GM12878 (cell line): ENCODE data around the gene KIF15. TPM values are rescaled to one million over a fixed set of nuclear protein-coding genes. Genes with fewer than 3 reads are reported as not detected.
"Not testable (repeated sequence)": the region's sequence is repeated elsewhere in the genome, so short reads cannot be mapped to it uniquely, and the experiment has no call there.

ENCODE experiments used
- ATAC-seq: fragments of 200-7000 bp; cut with Tn5 transposase; 3 replicates; pipeline ENCODE4 v1.9.1; 2020; ENCODE audit warnings: mild to moderate bottlenecking, moderate library complexity
- BruUV-seq: library from RNA; stranded (reverse); fragments of 400-500 nt; replicated peaks from 2 replicates; lab custom pipeline; 2021; lab: Mats Ljungman, UMichigan
- CTCF ChIA-PET: fragments of 300-600 bp; sonication (Branson Sonifier 250); formaldehyde crosslinking; extraction: SDS; loops from one replicate; lab custom pipeline; 2021; ENCODE audit warnings: inconsistent platforms; lab: Yijun Ruan, JAX
- POLR2A ChIA-PET: fragments of 350-600 bp; formaldehyde crosslinking; extraction: SDS; loops from one replicate; lab custom pipeline; 2021; ENCODE audit warnings: inconsistent platforms; lab: Charles Lee
- RAD21 ChIA-PET: fragments of 300-600 bp; sonication (Branson Sonifier 250); formaldehyde crosslinking; loops from one replicate; lab custom pipeline; 2023; ENCODE audit warnings: antibody characterized with exemption; ENCODE audit not compliant: unreplicated experiment; lab: Charles Lee
- SMC1A ChIA-PET: fragments of 300-600 bp; sonication (Branson Sonifier 250); formaldehyde crosslinking; loops from one replicate; lab custom pipeline; 2023; ENCODE audit not compliant: unreplicated experiment, uncharacterized antibody; lab: Charles Lee
- DNase-seq: peaks from one replicate; pipeline ENCODE4 v3.0.0-alpha.2; 2011; ENCODE audit warnings: low read depth, low spot score
- FAIRE-seq: peaks from 3 replicates; lab custom pipeline; 2011; peaks lifted over from hg19 to GRCh38; lab: Jason Lieb, UNC
- H2AFZ ChIP-seq: 2 replicates; pipeline ENCODE4 v1.6.0; 2011; ENCODE audit warnings: low read depth, low read length, control low read depth; ENCODE audit not compliant: control insufficient read depth
- H3K27ac ChIP-seq: 2 replicates; pipeline ENCODE4 v1.5.1; 2011; ENCODE audit warnings: control low read depth; ENCODE audit not compliant: control insufficient read depth, insufficient read depth
- H3K27me3 ChIP-seq, 2 experiments: replicated peaks in 1 of 2; 2 replicates each; pipeline versions ENCODE4 v1.6.0 to v1.6.1; 2011; ENCODE audit warnings: low read length in 1 of 2; ENCODE audit not compliant: control insufficient read depth in 2 of 2, insufficient read depth in 2 of 2
- H3K36me3 ChIP-seq, 2 experiments: 2 replicates each; pipeline ENCODE4 v1.5.1; 2011; ENCODE audit warnings: low read length in 1 of 2; ENCODE audit not compliant: control insufficient read depth in 2 of 2, insufficient read depth in 2 of 2
- H3K4me1 ChIP-seq: 2 replicates; pipeline ENCODE4 v1.6.1; 2011; ENCODE audit warnings: mild to moderate bottlenecking, low read length, moderate library complexity, mixed read lengths; ENCODE audit not compliant: control insufficient read depth, insufficient read depth
- H3K4me2 ChIP-seq: 2 replicates; pipeline ENCODE4 v1.6.0; 2011; ENCODE audit warnings: control low read depth; ENCODE audit not compliant: control insufficient read depth, insufficient read depth
- H3K4me3 ChIP-seq: fragments of 200-600 bp; sonication (generic); 2 replicates; pipeline ENCODE4 v1.5.1; 2016
- H3K79me2 ChIP-seq: 2 replicates; pipeline ENCODE4 v1.6.0; 2011; ENCODE audit warnings: low read length; ENCODE audit not compliant: control insufficient read depth, insufficient read depth
- H3K9ac ChIP-seq: 2 replicates; pipeline ENCODE4 v1.8.0; 2011; ENCODE audit warnings: low read length, control low read depth, mixed read lengths; ENCODE audit not compliant: control insufficient read depth, insufficient read depth
- H3K9me3 ChIP-seq: replicated peaks from 3 replicates; pipeline ENCODE4 v1.5.1; 2011; ENCODE audit warnings: mild to moderate bottlenecking, low read length; ENCODE audit not compliant: control insufficient read depth, insufficient read depth
- H4K20me1 ChIP-seq: 2 replicates; pipeline ENCODE4 v1.6.0; 2011; ENCODE audit not compliant: control insufficient read depth, insufficient read depth
- BHLHE40 ChIP-seq, 2 experiments: fragments of 450-650 bp in 1 of 2; IDR thresholded peaks; 2 replicates each; pipeline ENCODE4 v1.6.1; 2011 to 2017; ENCODE audit warnings: low read depth in 2 of 2, borderline replicate concordance in 1 of 2, improper control_type of control experiment in 1 of 2, low read length in 1 of 2, mild to moderate bottlenecking in 1 of 2
- CTCF ChIP-seq, 3 experiments: IDR thresholded peaks in 2 of 3; conservative IDR thresholded peaks in 1 of 3; 2 replicates each; pipeline ENCODE4 v1.5.1; 2011; ENCODE audit warnings: low read depth in 3 of 3, low read length in 3 of 3, mild to moderate bottlenecking in 3 of 3, control low read depth in 2 of 3, moderate library complexity in 2 of 3, inconsistent platforms in 1 of 3, mixed read lengths in 1 of 3; ENCODE audit not compliant: control insufficient read depth in 2 of 3, insufficient read depth in 1 of 3; ENCODE audit errors: extremely low read depth in 1 of 3
- E2F8 ChIP-seq: fragments of 450-650 bp; IDR thresholded peaks from 2 replicates; pipeline ENCODE4 v1.6.1; 2018; ENCODE audit warnings: mild to moderate bottlenecking, low read depth, moderate library complexity; ENCODE audit not compliant: partially characterized antibody
- WGBS: methylation state at CpG from one replicate; pipeline ENCODE4 v1.1.6; 2016; ENCODE audit warnings: low lambda C conversion rate; ENCODE audit not compliant: insufficient replicate concordance, insufficient coverage; ENCODE audit errors: missing lambda C conversion rate; 5-methylcytosine and 5-hydroxymethylcytosine counted together
- in situ Hi-C: fragments of 300-500 bp; cut with MboI; formaldehyde crosslinking; loops from 9 replicates; pipeline ENCODE4 v1.14.3; 2018; ENCODE audit warnings: mixed read lengths
- intact Hi-C: fragments of 100-400 bp; cut with micrococcal nuclease; formaldehyde crosslinking; loops from one replicate; pipeline ENCODE4 v1.14.2; 2022; ENCODE audit not compliant: unreplicated experiment
- polyA plus RNA-seq, 11 experiments: library from polyadenylated mRNA; depleted of rRNA in 4 of 11; unstranded in 6 of 11; stranded (reverse) in 5 of 11; fragments of >200 nt; fragmentation: Nextera tagmentation in 4 of 11; fragmentation: Illumina TruSeq in 1 of 11; extraction: Ambion mirVana in 4 of 11; extraction: Trizol in 1 of 11; gene quantifications; 1 replicate in 1 of 11; 2 replicates in 10 of 11; pipeline versions ENCODE4 v1.2.1 to v1.2.3, GENCODE V29; 2011 to 2016; ENCODE audit warnings: inconsistent platforms in 2 of 11, missing spikeins in 2 of 11, low read depth in 1 of 11
- total RNA-seq, 4 experiments: library from RNA; depleted of rRNA in 3 of 4; stranded (reverse); fragments of >200 nt in 3 of 4; fragmentation: Illumina TruSeq in 1 of 4; extraction: Trizol in 1 of 4; gene quantifications; 2 replicates each; pipeline versions ENCODE4 v1.2.1 to v1.2.3, GENCODE V29; 2013 to 2021

The KIF15 gene
- total and polyA plus RNA-seq, 10 of the 15 experiments (the other 5 are each of a cell fraction or from before 2014, with no cell fraction given), result 12.3 to 51.8 (median 26.0) TPM

- SMC1A ChIA-PET, result interaction anchor here (1.7 kb wide), 1 partner anchor 9 kb away, joined by 7 read pairs; no protein-coding TSS in a partner anchor
- POLR2A ChIA-PET, result no interaction called here
- Histone ChIP-seq H3K36me3 (peaks cover 2 to 4% of the 10 kb centered on the region in 2 experiments; a peak in 3 of 4 replicates), H3K27ac (no peak overlapping the region), H3K9me3 (no peaks in the 10 kb centered on the region), H3K4me2 (no peak overlapping the region), H3K4me3 (no peak overlapping the region), H3K27me3 (no peaks in the 10 kb centered on the region), H3K9ac (no peak overlapping the region), H3K79me2 (no peaks in the 10 kb centered on the region), H4K20me1 (no peaks in the 10 kb centered on the region), H2AFZ (no peak overlapping the region), H3K4me1 (no peaks in the 10 kb centered on the region)
- RAD21 ChIA-PET, result no interaction called here
- no TSS peak for BruUV-seq
- FAIRE-seq, result no peak
- CTCF ChIA-PET, result interaction anchor here (1.2 kb wide), 1 partner anchor 26 kb away, joined by 3 read pairs; no protein-coding TSS in a partner anchor
- 100% methylated on average over 2 of the region's 2 CpGs for WGBS
- intact Hi-C loops, result no loop called here
- TF ChIP-seq BHLHE40 (IDR thresholded peaks at IDR 0.05; ENCODE audit: borderline replicate concordance in 1 of 2, low read depth in 2 of 2, low read length in 1 of 2) (no peak), CTCF (IDR thresholded peaks at IDR 0.05 in 2 of 3, conservative IDR thresholded peaks at IDR 0.05 in 1 of 3; ENCODE audit: control insufficient read depth in 2 of 3, extremely low read depth in 1 of 3, insufficient read depth in 1 of 3, low read depth in 3 of 3, low read length in 3 of 3) (0 out of 6 replicates have a peak, but pooled peaks of 1 of the 3 experiments have one; percentile 6)
- ATAC-seq, result no peak
- in situ Hi-C loops, result no loop called here
- no peak for DNase-seq
Measured at GRCh38 chr3:44805960-44806359, 44.4 kb downstream of the KIF15 start.

GRCh38 chr3:44814751-44815150, 53.2 kb downstream of the KIF15 start:
- RAD21 ChIA-PET, result no interaction called here
- SMC1A ChIA-PET, result interaction anchor here (0.9 to 1.2 kb wide), 2 partner anchors 9 to 10 kb away, joined by 3 to 4 read pairs; no protein-coding TSS in a partner anchor
- Histone ChIP-seq H3K4me1 (no peaks in the 10 kb centered on the region), H3K27me3 (no peaks in the 10 kb centered on the region), H3K79me2 (no peaks in the 10 kb centered on the region), H2AFZ (no peak overlapping the region), H3K27ac (no peak overlapping the region), H3K36me3 (peaks cover 1 to 7% of the 10 kb centered on the region in 2 experiments; a peak in 3 of 4 replicates), H3K9me3 (no peaks in the 10 kb centered on the region), H3K9ac (no peak overlapping the region), H3K4me2 (no peak overlapping the region), H3K4me3 (no peak overlapping the region), H4K20me1 (no peaks in the 10 kb centered on the region)
- DNase-seq (no peak), ATAC-seq (no peak), FAIRE-seq (no peak)
- POLR2A ChIA-PET, result no interaction called here
- no TSS peak for BruUV-seq
- 95% methylated on average over 6 of the region's 6 CpGs for WGBS
- in situ Hi-C loops, result no loop called here
- intact Hi-C loops, result no loop called here
- CTCF ChIA-PET, result interaction anchor here (2.1 kb wide), 1 partner anchor 11 kb away, joined by 5 read pairs; no protein-coding TSS in a partner anchor
- TF ChIP-seq E2F8, result no peak

GRCh38 chr3:44816334-44816733, 54.7 kb downstream of the KIF15 start:
- intact Hi-C loops, RAD21 ChIA-PET, H3K4me3 ChIP-seq, H3K9ac ChIP-seq, H3K27me3 ChIP-seq, H3K4me2 ChIP-seq, ATAC-seq, SMC1A ChIA-PET, in situ Hi-C loops, FAIRE-seq, H3K79me2 ChIP-seq, BruUV-seq, H2AFZ ChIP-seq, H3K36me3 ChIP-seq, DNase-seq, H3K27ac ChIP-seq, H4K20me1 ChIP-seq, H3K4me1 ChIP-seq, H3K9me3 ChIP-seq, POLR2A ChIA-PET: not testable (repeated sequence)
- CTCF ChIA-PET, result interaction anchor here (2.1 kb wide), 1 partner anchor 9 kb away, joined by 5 read pairs; no protein-coding TSS in a partner anchor
- WGBS, result 100% methylated on average over 1 of the region's 2 CpGs
